ENCODE measurements around the gene MOB3B.

MOB3B gene

GRCh38 chr9:27404661-27405060, 125.0 kb downstream of the MOB3B start:
- Histone ChIP-seq H3F3A (ENCODE audit: insufficient read depth, low read length) (no peaks in the 10 kb centered on the region), H3K4me1 (ENCODE audit: insufficient read depth, low read length, severe bottlenecking) (no peaks in the 10 kb centered on the region)

GRCh38 chr9:27402626-27403025, 127.0 kb downstream of the MOB3B start:
- no peak overlapping the region for H3K27ac ChIP-seq (ENCODE audit: low read depth, low read length, poor library complexity, severe bottlenecking)
- H3K79me2 ChIP-seq (ENCODE audit: insufficient read depth, low read length) = no peaks in the 10 kb centered on the region
- no peaks in the 10 kb centered on the region for H3F3A ChIP-seq (ENCODE audit: insufficient read depth, low read length)
- no peaks in the 10 kb centered on the region for H3K4me1 ChIP-seq (ENCODE audit: insufficient read depth, low read length, severe bottlenecking)
- H3K36me3 ChIP-seq (ENCODE audit: insufficient read depth, low read length) = no peaks in the 10 kb centered on the region
- H3K9me3 ChIP-seq (ENCODE audit: low read length) = no peaks in the 10 kb centered on the region
- H3K9ac ChIP-seq (ENCODE audit: low read length) = no peak overlapping the region
- H3K4me3 ChIP-seq (ENCODE audit: low read depth, low read length, poor library complexity, severe bottlenecking) = no peak overlapping the region
- no peak for TF ChIP-seq CTCF (IDR thresholded peaks at IDR 0.05; ENCODE audit: low read length)
- no peak for TF ChIP-seq EZH2 (IDR thresholded peaks at IDR 0.05; ENCODE audit: borderline replicate concordance, low read length)
- no peaks in the 10 kb centered on the region for H3K9me2 ChIP-seq (ENCODE audit: low read depth, low read length)
- H3K27me3 ChIP-seq (ENCODE audit: insufficient read depth, low read length) = no peaks in the 10 kb centered on the region
- no peaks in the 10 kb centered on the region for H4K20me1 ChIP-seq (ENCODE audit: insufficient read depth, low read length)
- H2AFZ ChIP-seq (ENCODE audit: low read length) = no peak overlapping the region
- no peak overlapping the region for H3K4me2 ChIP-seq (ENCODE audit: low read length)

More at GRCh38 chr9:27404661-27405060, 125.0 kb downstream of the MOB3B start:
- Histone ChIP-seq H3K27me3 (ENCODE audit: insufficient read depth, low read length) (no peaks in the 10 kb centered on the region), H3K4me3 (ENCODE audit: low read depth, low read length, poor library complexity, severe bottlenecking) (no peak overlapping the region), H3K36me3 (ENCODE audit: insufficient read depth, low read length) (no peaks in the 10 kb centered on the region), H3K9ac (ENCODE audit: low read length) (no peak overlapping the region), H3K4me2 (ENCODE audit: low read length) (no peak overlapping the region), H2AFZ (ENCODE audit: low read length) (no peak overlapping the region), H3K9me3 (ENCODE audit: low read length) (no peaks in the 10 kb centered on the region), H3K79me2 (ENCODE audit: insufficient read depth, low read length) (no peaks in the 10 kb centered on the region), H3K27ac (ENCODE audit: low read depth, low read length, poor library complexity, severe bottlenecking) (no peak overlapping the region), H3K9me2 (ENCODE audit: low read depth, low read length) (no peaks in the 10 kb centered on the region), H4K20me1 (ENCODE audit: insufficient read depth, low read length) (no peaks in the 10 kb centered on the region)
- TF ChIP-seq CTCF (IDR thresholded peaks at IDR 0.05; ENCODE audit: low read length) (no peak), EZH2 (IDR thresholded peaks at IDR 0.05; ENCODE audit: borderline replicate concordance, low read length) (no peak)

GRCh38 chr9:27400334-27400880, 129.2 kb downstream of the MOB3B start:
- H3K9me3 ChIP-seq (ENCODE audit: low read length) = no peaks in the 10 kb centered on the region
- H4K20me1 ChIP-seq (ENCODE audit: insufficient read depth, low read length) = no peaks in the 10 kb centered on the region
- no peaks in the 10 kb centered on the region for H3K9me2 ChIP-seq (ENCODE audit: low read depth, low read length)
- H3K4me2 ChIP-seq (ENCODE audit: low read length) = no peak overlapping the region
- no peak overlapping the region for H3K9ac ChIP-seq (ENCODE audit: low read length)
- no peaks in the 10 kb centered on the region for H3K79me2 ChIP-seq (ENCODE audit: insufficient read depth, low read length)
- H2AFZ ChIP-seq (ENCODE audit: low read length) = no peak overlapping the region
- H3K27me3 ChIP-seq (ENCODE audit: insufficient read depth, low read length) = no peaks in the 10 kb centered on the region
- H3K4me1 ChIP-seq (ENCODE audit: insufficient read depth, low read length, severe bottlenecking) = no peaks in the 10 kb centered on the region
- TF ChIP-seq EZH2 (IDR thresholded peaks at IDR 0.05; ENCODE audit: borderline replicate concordance, low read length) (no peak), CTCF (IDR thresholded peaks at IDR 0.05; ENCODE audit: low read length) (no peak)
- H3F3A ChIP-seq (ENCODE audit: insufficient read depth, low read length) = no peaks in the 10 kb centered on the region
- H3K27ac ChIP-seq (ENCODE audit: low read depth, low read length, poor library complexity, severe bottlenecking) = no peak overlapping the region
- no peak overlapping the region for H3K4me3 ChIP-seq (ENCODE audit: low read depth, low read length, poor library complexity, severe bottlenecking)
- no peaks in the 10 kb centered on the region for H3K36me3 ChIP-seq (ENCODE audit: insufficient read depth, low read length)
